Measurements from ENCODE around the gene C10orf53.

Gene C10orf53

DNA sequence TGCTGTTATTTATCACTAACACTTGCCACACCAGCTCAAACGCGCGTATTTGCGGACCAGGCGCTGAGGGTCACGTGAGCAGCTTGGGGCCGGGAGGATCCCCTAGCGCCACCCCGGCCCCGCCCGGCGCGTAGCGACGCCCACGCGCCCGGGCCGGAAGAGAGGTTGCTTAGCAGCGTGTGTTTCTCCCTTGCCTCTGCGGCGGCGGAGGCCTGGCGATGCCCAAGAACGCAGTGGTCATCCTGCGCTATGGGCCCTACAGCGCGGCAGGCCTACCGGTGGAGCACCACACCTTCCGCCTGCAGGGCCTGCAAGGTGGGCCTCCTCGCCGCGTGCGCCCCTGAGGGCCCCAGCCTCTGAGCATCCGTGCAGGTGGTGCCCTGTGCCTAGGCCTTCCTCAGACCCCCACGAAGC lies at the start of gene C10orf53 (continued):
- TF ChIP-seq ZNF394 (tag by site-specific recombination; IDR thresholded peaks at IDR 0.05; ENCODE audit: borderline replicate concordance) (no peak), ZNF366 (tag by site-specific recombination; conservative IDR thresholded peaks at IDR 0.05) (no peak), MZF1 (tag by site-specific recombination; IDR thresholded peaks at IDR 0.05; ENCODE audit: borderline replicate concordance) (no peak), ZNF157 (tag by site-specific recombination; IDR thresholded peaks at IDR 0.05) (no peak), ZSCAN30 (tag by site-specific recombination; IDR thresholded peaks at IDR 0.05) (no peak), ZNF514 (tag by site-specific recombination; IDR thresholded peaks at IDR 0.05) (no peak), OSR2 (tag by site-specific recombination; IDR thresholded peaks at IDR 0.05) (no peak), ZNF521 (tag by site-specific recombination; IDR thresholded peaks at IDR 0.05) (no peak), ZNF350 (tag by site-specific recombination; IDR thresholded peaks at IDR 0.05) (no peak), KLF10 (tag by site-specific recombination; IDR thresholded peaks at IDR 0.05) (no peak), KLF16 (tag by site-specific recombination; IDR thresholded peaks at IDR 0.05) (0 out of 2 replicates have a peak, but pooled peaks have one; percentile 33), KLF1 (tag by site-specific recombination; IDR thresholded peaks at IDR 0.05) (peak; percentile 59; the same call in 1 of the 2 replicates), HOXC10 (CRISPR knock-in tag; IDR thresholded peaks at IDR 0.05) (no peak), ZNF416 (tag by site-specific recombination; IDR thresholded peaks at IDR 0.05) (no peak), ZNF266 (tag by site-specific recombination; IDR thresholded peaks at IDR 0.05; ENCODE audit: low read depth) (no peak), ZNF426 (tag by site-specific recombination; IDR thresholded peaks at IDR 0.05) (no peak), PRDM1 (tag by site-specific recombination; IDR thresholded peaks at IDR 0.05) (no peak), ZNF707 (tag by site-specific recombination; IDR thresholded peaks at IDR 0.05) (no peak), ZNF423 (tag by site-specific recombination; IDR thresholded peaks at IDR 0.05) (no peak), SP2 (tag by site-specific recombination; IDR thresholded peaks at IDR 0.05) (peak; percentile 56), ZNF274 (IDR thresholded peaks at IDR 0.05; ENCODE audit: low read length) (no peak), ZNF274 (tag by site-specific recombination; IDR thresholded peaks at IDR 0.05; ENCODE audit: borderline replicate concordance) (no peak), ZNF658 (tag by site-specific recombination; IDR thresholded peaks at IDR 0.05) (no peak), ZNF792 (tag by site-specific recombination; IDR thresholded peaks at IDR 0.05) (no peak), ZNF610 (tag by site-specific recombination; IDR thresholded peaks at IDR 0.05; ENCODE audit: borderline replicate concordance) (no peak), ZNF830 (tag by site-specific recombination; IDR thresholded peaks at IDR 0.05; ENCODE audit: low read depth) (no peak), ZNF302 (tag by site-specific recombination; IDR thresholded peaks at IDR 0.05; ENCODE audit: low read depth) (no peak), ZNF558 (tag by site-specific recombination; IDR thresholded peaks at IDR 0.05) (no peak), ZNF211 (tag by site-specific recombination; IDR thresholded peaks at IDR 0.05; ENCODE audit: low read depth) (no peak)
- TF ChIP-seq, protein P1, sequence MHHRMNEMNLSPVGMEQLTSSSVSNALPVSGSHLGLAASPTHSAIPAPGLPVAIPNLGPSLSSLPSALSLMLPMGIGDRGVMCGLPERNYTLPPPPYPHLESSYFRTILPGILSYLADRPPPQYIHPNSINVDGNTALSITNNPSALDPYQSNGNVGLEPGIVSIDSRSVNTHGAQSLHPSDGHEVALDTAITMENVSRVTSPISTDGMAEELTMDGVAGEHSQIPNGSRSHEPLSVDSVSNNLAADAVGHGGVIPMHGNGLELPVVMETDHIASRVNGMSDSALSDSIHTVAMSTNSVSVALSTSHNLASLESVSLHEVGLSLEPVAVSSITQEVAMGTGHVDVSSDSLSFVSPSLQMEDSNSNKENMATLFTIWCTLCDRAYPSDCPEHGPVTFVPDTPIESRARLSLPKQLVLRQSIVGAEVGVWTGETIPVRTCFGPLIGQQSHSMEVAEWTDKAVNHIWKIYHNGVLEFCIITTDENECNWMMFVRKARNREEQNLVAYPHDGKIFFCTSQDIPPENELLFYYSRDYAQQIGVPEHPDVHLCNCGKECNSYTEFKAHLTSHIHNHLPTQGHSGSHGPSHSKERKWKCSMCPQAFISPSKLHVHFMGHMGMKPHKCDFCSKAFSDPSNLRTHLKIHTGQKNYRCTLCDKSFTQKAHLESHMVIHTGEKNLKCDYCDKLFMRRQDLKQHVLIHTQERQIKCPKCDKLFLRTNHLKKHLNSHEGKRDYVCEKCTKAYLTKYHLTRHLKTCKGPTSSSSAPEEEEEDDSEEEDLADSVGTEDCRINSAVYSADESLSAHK (tag by site-specific recombination; IDR thresholded peaks at IDR 0.05), result no peak
- TF ChIP-seq, protein P2, sequence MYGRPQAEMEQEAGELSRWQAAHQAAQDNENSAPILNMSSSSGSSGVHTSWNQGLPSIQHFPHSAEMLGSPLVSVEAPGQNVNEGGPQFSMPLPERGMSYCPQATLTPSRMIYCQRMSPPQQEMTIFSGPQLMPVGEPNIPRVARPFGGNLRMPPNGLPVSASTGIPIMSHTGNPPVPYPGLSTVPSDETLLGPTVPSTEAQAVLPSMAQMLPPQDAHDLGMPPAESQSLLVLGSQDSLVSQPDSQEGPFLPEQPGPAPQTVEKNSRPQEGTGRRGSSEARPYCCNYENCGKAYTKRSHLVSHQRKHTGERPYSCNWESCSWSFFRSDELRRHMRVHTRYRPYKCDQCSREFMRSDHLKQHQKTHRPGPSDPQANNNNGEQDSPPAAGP (tag by site-specific recombination; IDR thresholded peaks at IDR 0.05), result peak; percentile 34; the same call in 1 of the 2 replicates
- TF ChIP-seq, protein P3, sequence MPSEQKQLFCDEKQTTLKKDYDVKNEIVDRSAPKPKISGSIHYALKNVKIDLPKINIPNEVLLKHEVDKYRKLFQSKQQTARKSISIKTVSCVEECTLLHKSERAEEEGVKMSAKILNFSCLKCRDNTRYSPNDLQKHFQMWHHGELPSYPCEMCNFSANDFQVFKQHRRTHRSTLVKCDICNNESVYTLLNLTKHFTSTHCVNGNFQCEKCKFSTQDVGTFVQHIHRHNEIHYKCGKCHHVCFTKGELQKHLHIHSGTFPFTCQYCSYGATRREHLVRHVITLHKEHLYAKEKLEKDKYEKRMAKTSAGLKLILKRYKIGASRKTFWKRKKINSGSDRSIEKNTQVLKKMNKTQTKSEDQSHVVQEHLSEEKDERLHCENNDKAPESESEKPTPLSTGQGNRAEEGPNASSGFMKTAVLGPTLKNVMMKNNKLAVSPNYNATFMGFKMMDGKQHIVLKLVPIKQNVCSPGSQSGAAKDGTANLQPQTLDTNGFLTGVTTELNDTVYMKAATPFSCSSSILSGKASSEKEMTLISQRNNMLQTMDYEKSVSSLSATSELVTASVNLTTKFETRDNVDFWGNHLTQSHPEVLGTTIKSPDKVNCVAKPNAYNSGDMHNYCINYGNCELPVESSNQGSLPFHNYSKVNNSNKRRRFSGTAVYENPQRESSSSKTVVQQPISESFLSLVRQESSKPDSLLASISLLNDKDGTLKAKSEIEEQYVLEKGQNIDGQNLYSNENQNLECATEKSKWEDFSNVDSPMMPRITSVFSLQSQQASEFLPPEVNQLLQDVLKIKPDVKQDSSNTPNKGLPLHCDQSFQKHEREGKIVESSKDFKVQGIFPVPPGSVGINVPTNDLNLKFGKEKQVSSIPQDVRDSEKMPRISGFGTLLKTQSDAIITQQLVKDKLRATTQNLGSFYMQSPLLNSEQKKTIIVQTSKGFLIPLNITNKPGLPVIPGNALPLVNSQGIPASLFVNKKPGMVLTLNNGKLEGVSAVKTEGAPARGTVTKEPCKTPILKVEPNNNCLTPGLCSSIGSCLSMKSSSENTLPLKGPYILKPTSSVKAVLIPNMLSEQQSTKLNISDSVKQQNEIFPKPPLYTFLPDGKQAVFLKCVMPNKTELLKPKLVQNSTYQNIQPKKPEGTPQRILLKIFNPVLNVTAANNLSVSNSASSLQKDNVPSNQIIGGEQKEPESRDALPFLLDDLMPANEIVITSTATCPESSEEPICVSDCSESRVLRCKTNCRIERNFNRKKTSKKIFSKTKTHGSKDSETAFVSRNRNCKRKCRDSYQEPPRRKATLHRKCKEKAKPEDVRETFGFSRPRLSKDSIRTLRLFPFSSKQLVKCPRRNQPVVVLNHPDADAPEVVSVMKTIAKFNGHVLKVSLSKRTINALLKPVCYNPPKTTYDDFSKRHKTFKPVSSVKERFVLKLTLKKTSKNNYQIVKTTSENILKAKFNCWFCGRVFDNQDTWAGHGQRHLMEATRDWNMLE (tag by site-specific recombination; conservative IDR thresholded peaks at IDR 0.05; ENCODE audit: low read depth), result no peak
